ENCODE data around the gene VWA5B1. TPM values are rescaled to one million over a fixed set of nuclear protein-coding genes. Genes with fewer than 3 reads are reported as not detected.
"Not testable (repeated sequence)": the region's sequence is repeated elsewhere in the genome, so short reads cannot be mapped to it uniquely, and the experiment has no call there.

The VWA5B1 gene
- 1 to 10 TPM in 3 of 4 donors, under 1 TPM in 1; 0.40 to 2.0 (median 1.6) TPM for polyA plus RNA-seq (ENCODE audit: insufficient read length in 4 of 4)

- DNase-seq (ENCODE audit: low read depth in 4 of 4, low spot score in 3 of 4) = peak in 2 of 4 donors; percentile 25 to 59
Observed at GRCh38 chr1:20290624-20291597, at the start of gene VWA5B1. TSS of gene VWA5B1 (plus strand) at chr1:20290875. CDS start at chr1:20310602, 19,727 bp downstream.

- no peak for DNase-seq (ENCODE audit: low read depth in 4 of 4, low spot score in 3 of 4)
Observed at GRCh38 chr1:20242890-20243479, 47.7 kb upstream of the VWA5B1 start.

GRCh38 chr1:20248971-20249612, 41.6 kb upstream of the VWA5B1 start:
- no peak for DNase-seq (ENCODE audit: low read depth in 4 of 4, low spot score in 3 of 4)

- DNase-seq (ENCODE audit: low read depth in 4 of 4, low spot score in 3 of 4) = peak in 1 of 4 donors; percentile 26
Observed at GRCh38 chr1:20250340-20250989, 40.2 kb upstream of the VWA5B1 start.

GRCh38 chr1:20252587-20252986, 38.1 kb upstream of the VWA5B1 start:
- DNase-seq (ENCODE audit: low read depth in 4 of 4, low spot score in 3 of 4) = no peak

GRCh38 chr1:20255666-20256065, 35.0 kb upstream of the VWA5B1 start:
- DNase-seq (ENCODE audit: low read depth in 4 of 4, low spot score in 3 of 4) = no peak

GRCh38 chr1:20259646-20260045, 31.0 kb upstream of the VWA5B1 start:
- no peak for DNase-seq (ENCODE audit: low read depth in 4 of 4, low spot score in 3 of 4)

GRCh38 chr1:20261095-20261494, 29.6 kb upstream of the VWA5B1 start:
- DNase-seq (ENCODE audit: low read depth in 4 of 4, low spot score in 3 of 4) = no peak

GRCh38 chr1:20262810-20263534, 27.7 kb upstream of the VWA5B1 start:
- no peak for DNase-seq (ENCODE audit: low read depth in 4 of 4, low spot score in 3 of 4)

- no peak for DNase-seq (ENCODE audit: low read depth in 4 of 4, low spot score in 3 of 4)
Observed at GRCh38 chr1:20265250-20265649, 25.4 kb upstream of the VWA5B1 start.

GRCh38 chr1:20266141-20266540, 24.5 kb upstream of the VWA5B1 start:
- DNase-seq (ENCODE audit: low read depth in 4 of 4, low spot score in 3 of 4) = no peak

GRCh38 chr1:20266642-20267041, 24.0 kb upstream of the VWA5B1 start:
- DNase-seq (ENCODE audit: low read depth in 4 of 4, low spot score in 3 of 4) = no peak

- DNase-seq (ENCODE audit: low read depth in 4 of 4, low spot score in 3 of 4) = no peak
Observed at GRCh38 chr1:20271498-20272400, 18.9 kb upstream of the VWA5B1 start.

- not testable (repeated sequence) for DNase-seq (ENCODE audit: low read depth in 4 of 4, low spot score in 3 of 4)
Observed at GRCh38 chr1:20273716-20274115, 17.0 kb upstream of the VWA5B1 start.

- DNase-seq (ENCODE audit: low read depth in 4 of 4, low spot score in 3 of 4) = no peak
Observed at GRCh38 chr1:20275319-20275925, 15.3 kb upstream of the VWA5B1 start.

GRCh38 chr1:20276485-20277159, 14.1 kb upstream of the VWA5B1 start:
- DNase-seq (ENCODE audit: low read depth in 4 of 4, low spot score in 3 of 4) = no peak

GRCh38 chr1:20278692-20279130, 12.0 kb upstream of the VWA5B1 start:
- DNase-seq (ENCODE audit: low read depth in 4 of 4, low spot score in 3 of 4) = no peak

- peak in 1 of 4 donors; percentile 41 for DNase-seq (ENCODE audit: low read depth in 4 of 4, low spot score in 3 of 4)
Observed at GRCh38 chr1:20279509-20279908, 11.2 kb upstream of the VWA5B1 start.

Measured in left renal pelvis (tissue), 4 donors.